Heart right ventricle (tissue), 16 donors: ENCODE measurements around the gene TPRG1. TPM values are rescaled to one million over a fixed set of nuclear protein-coding genes. Genes with fewer than 3 reads are reported as not detected.

Experiments
- ATAC-seq, 8 donors: fragments of 200-7000 bp; cut with Tn5 transposase; one replicate each; pipeline ENCODE4 v1.9.1; 2020; ENCODE audit warnings: mild to moderate bottlenecking in 8 of 8, moderate library complexity in 8 of 8, moderate number of reproducible peaks in 1 of 8
- DNase-seq, 2 donors: peaks; one replicate each; pipeline ENCODE4 v3.0.0-alpha.2; 2020
- H3K27ac ChIP-seq, 10 donors: fragments of 200-600 bp; sonication (generic) in 2 of 10; one replicate each; pipeline versions ENCODE4 v1.5.0 to v1.8.0; 2020 to 2022; ENCODE audit warnings: mild to moderate bottlenecking in 3 of 10
- H3K27me3 ChIP-seq, 7 donors: fragments of 200-600 bp; one replicate each; pipeline ENCODE4 v1.8.0; 2021 to 2022; ENCODE audit warnings: mild to moderate bottlenecking in 2 of 7
- H3K36me3 ChIP-seq, 9 donors: fragments of 200-600 bp; sonication (generic) in 1 of 9; one replicate each; pipeline versions ENCODE4 v1.5.0 to v1.8.0; 2020 to 2022; ENCODE audit warnings: mild to moderate bottlenecking in 2 of 9
- H3K4me1 ChIP-seq, 9 donors: fragments of 200-600 bp; sonication (generic) in 1 of 9; one replicate each; pipeline versions ENCODE4 v1.5.0 to v1.8.0; 2020 to 2022; ENCODE audit warnings: mild to moderate bottlenecking in 4 of 9
- H3K4me3 ChIP-seq, 10 donors: fragments of 200-600 bp; sonication (generic) in 2 of 10; one replicate each; pipeline versions ENCODE4 v1.5.0 to v1.8.0; 2020 to 2022; ENCODE audit warnings: mild to moderate bottlenecking in 7 of 10, moderate library complexity in 2 of 10
- H3K9me3 ChIP-seq, 11 donors: fragments of 200-600 bp in 10 of 11; sonication (generic) in 2 of 11; one replicate each; pipeline versions ENCODE4 v1.5.0 to v1.8.0; 2013 to 2022; ENCODE audit warnings: mild to moderate bottlenecking in 2 of 11, control low read depth in 1 of 11, moderate library complexity in 1 of 11
- WGBS, 2 donors: extraction: QIAGEN DNeasy Blood & Tissue Kit; methylation state at CpG; one replicate each; pipeline ENCODE4 v1.1.7; 2013; ENCODE audit warnings: inconsistent platforms in 1 of 2; 5-methylcytosine and 5-hydroxymethylcytosine counted together
- intact Hi-C, 10 donors: fragments of 100-400 bp; cut with DNase I; formaldehyde crosslinking; loops; one replicate each; pipeline versions ENCODE4 v1.11.1 to v1.14.2; 2022
- polyA plus RNA-seq, 2 donors: library from polyadenylated mRNA; stranded (reverse); fragments of 200-250 nt; gene quantifications; one replicate each; pipeline ENCODE4 v1.2.3, GENCODE V29; 2013
- total RNA-seq, 10 donors: library from RNA; stranded (reverse); fragmentation: NEBNext Ultra II Directional in 3 of 10; extraction: Animal tissue kit (Norgen Biotek cat#: 25700) in 3 of 10; gene quantifications; one replicate each; pipeline versions ENCODE4 v1.2.1 to v1.2.4, GENCODE V29; 2021 to 2023
- TF ChIP-seq, protein P1 (sequence below), 9 donors: fragments of 200-600 bp; sonication (generic) in 2 of 9; IDR thresholded peaks; one replicate each; pipeline versions ENCODE4 v1.5.0 to v1.8.0; 2021 to 2022; ENCODE audit warnings: antibody characterized with exemption in 9 of 9, mild to moderate bottlenecking in 5 of 9, moderate library complexity in 1 of 9
- donor health status: Arrhythmogenic right ventricular cardiomyopathy.
- donor health status: ischemic (EF 13 %, LVEDD 7.1; RV severe dilation, severe dysfunction).
- donor health status: healthy with polysubstance abuse.
- donor health status: DM: no; HTN: yes; CAD: no.
- donor health status: DM: no; HTN: no; CAD: no.
- donor health status: ischemic (EF 25% LVEDD 6.9; RV normal size, moderate dysfunction).
- donor health status: ischemic (EF 25% LVEDD 5.7; RV mildly dilated, moderate dysfunction).
- donor health status: healthy.
- donor health status: DM: yes; HTN: yes; CAD: no.
- donor health status: Ischemic cardiomyopathy.
- donor health status: ischemic (EF 35%, LVEDD 5.7; RV mildly dilated, moderate dysfunction).
- donor health status: nonischemic (EF 11% LVEDD 7.7; RV severe dilation, severe dysfunction).
- donor health status: DM: yes; HTN: yes; CAD: no.
- donor health status: PGD.
- donor health status: ischemic (EF 29% LVEDD 5.4; RV normal size, mild dysfunction).
- donor health status: nonischemic (EF 23%, LVEDD 6.1; RV moderate dilation, normal function).

TPRG1 gene
- total and polyA plus RNA-seq, 12 donors, result 0.62 to 3.1 (median 1.8) TPM

DNA sequence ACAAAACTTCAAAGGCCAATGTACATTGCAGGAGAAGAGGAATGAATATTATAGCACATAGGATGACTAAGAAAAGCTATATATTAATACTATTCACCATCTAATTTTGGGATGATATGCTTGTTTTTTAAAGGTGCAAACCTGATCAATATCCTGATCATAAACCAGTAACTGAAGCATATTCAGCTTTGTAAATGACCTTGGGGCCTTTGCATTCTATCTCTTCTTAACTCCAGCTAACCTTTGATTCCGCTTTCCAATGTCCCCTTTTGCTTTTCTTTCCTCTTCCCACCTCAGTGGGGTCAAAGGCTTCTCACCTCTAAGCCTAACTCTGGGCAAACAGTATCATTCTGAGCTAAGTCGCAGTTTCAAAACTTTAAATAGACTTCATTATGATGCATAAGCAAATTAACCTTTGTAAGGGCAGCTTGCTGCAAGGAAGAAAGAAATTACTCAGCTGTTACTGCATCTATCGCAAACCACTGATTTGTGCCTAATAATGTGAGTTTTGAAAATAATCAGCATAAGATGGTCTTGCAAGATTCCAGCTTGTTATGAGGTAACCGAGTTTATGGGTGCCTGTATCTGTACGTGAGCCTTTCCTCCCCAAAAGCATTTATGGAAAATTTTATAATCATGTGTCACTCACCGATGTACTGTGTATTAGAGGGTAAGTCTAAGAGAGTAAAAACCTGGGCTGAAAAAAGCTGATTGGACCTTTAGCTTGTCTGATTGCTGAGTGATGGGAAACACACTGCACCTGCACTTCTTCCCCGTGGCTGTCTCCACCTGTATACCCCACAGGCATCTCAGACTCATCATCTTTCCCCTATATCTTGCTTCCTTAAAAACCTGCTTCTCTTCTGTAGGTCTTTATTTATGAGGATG, 116.8 kb downstream of the TPRG1 start:
- WGBS, 2 donors, result 76 to 79% methylated on average over 7 of the region's 7 CpGs
- Histone ChIP-seq H3K36me3 (no peaks in the 10 kb centered on the region), H3K4me3 (no peak overlapping the region), H3K9me3 (no peaks in the 10 kb centered on the region), H3K27me3 (peaks cover 0 to 5% (median 0%) of the 10 kb centered on the region in 7 donors), H3K4me1 (no peaks in the 10 kb centered on the region), H3K27ac (no peak overlapping the region)
- TF ChIP-seq, protein P1, sequence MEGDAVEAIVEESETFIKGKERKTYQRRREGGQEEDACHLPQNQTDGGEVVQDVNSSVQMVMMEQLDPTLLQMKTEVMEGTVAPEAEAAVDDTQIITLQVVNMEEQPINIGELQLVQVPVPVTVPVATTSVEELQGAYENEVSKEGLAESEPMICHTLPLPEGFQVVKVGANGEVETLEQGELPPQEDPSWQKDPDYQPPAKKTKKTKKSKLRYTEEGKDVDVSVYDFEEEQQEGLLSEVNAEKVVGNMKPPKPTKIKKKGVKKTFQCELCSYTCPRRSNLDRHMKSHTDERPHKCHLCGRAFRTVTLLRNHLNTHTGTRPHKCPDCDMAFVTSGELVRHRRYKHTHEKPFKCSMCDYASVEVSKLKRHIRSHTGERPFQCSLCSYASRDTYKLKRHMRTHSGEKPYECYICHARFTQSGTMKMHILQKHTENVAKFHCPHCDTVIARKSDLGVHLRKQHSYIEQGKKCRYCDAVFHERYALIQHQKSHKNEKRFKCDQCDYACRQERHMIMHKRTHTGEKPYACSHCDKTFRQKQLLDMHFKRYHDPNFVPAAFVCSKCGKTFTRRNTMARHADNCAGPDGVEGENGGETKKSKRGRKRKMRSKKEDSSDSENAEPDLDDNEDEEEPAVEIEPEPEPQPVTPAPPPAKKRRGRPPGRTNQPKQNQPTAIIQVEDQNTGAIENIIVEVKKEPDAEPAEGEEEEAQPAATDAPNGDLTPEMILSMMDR (IDR thresholded peaks at IDR 0.05), result no peak
- ATAC-seq, result no peak
- intact Hi-C loops, result no loop called here
- no peak for DNase-seq

GRCh38 chr3:189289251-189289650, 117.5 kb downstream of the TPRG1 start:
- no peaks in the 10 kb centered on the region for H3K9me3 ChIP-seq
- no peaks in the 10 kb centered on the region for H3K36me3 ChIP-seq
- no peak overlapping the region for H3K27ac ChIP-seq
- no peaks in the 10 kb centered on the region for H3K4me1 ChIP-seq
- H3K27me3 ChIP-seq, result peaks cover 0 to 5% (median 0%) of the 10 kb centered on the region in 7 donors
- intact Hi-C loops, result no loop called here
- DNase-seq, result no peak
- no peak for ATAC-seq
- TF ChIP-seq, protein P1 (IDR thresholded peaks at IDR 0.05), result no peak
- no peak overlapping the region for H3K4me3 ChIP-seq
- 83 to 85% methylated on average over 2 of the region's 2 CpGs for WGBS, 2 donors

GRCh38 chr3:189292667-189293484, 121.1 kb downstream of the TPRG1 start:
- H3K4me1 ChIP-seq, result no peaks in the 10 kb centered on the region
- ATAC-seq (no peak), DNase-seq (no peak)
- TF ChIP-seq, protein P1 (IDR thresholded peaks at IDR 0.05), result no peak
- no peak overlapping the region for H3K4me3 ChIP-seq
- H3K36me3 ChIP-seq, result no peaks in the 10 kb centered on the region
- H3K9me3 ChIP-seq, result peaks cover 0 to 2% (median 0%) of the 10 kb centered on the region in 11 donors
- no peak overlapping the region for H3K27ac ChIP-seq
- 61 to 69% methylated on average over 6 of the region's 6 CpGs for WGBS, 2 donors
- H3K27me3 ChIP-seq, result peaks cover 0 to 5% (median 0%) of the 10 kb centered on the region in 7 donors
- intact Hi-C loops, result no loop called here

- 96 to 97% methylated on average over 5 of the region's 5 CpGs for WGBS, 2 donors
- no peaks in the 10 kb centered on the region for H3K4me1 ChIP-seq
- H3K27me3 ChIP-seq, result peaks cover 0 to 5% (median 0%) of the 10 kb centered on the region in 7 donors
- ATAC-seq, result no peak
- no peak overlapping the region for H3K4me3 ChIP-seq
- TF ChIP-seq, protein P1 (IDR thresholded peaks at IDR 0.05), result no peak
- H3K36me3 ChIP-seq, result no peaks in the 10 kb centered on the region
- no peak for DNase-seq
- H3K27ac ChIP-seq, result no peak overlapping the region
- intact Hi-C loops, result no loop called here
- peaks cover 0 to 2% (median 0%) of the 10 kb centered on the region in 11 donors for H3K9me3 ChIP-seq
Observed at GRCh38 chr3:189294649-189295048, 122.9 kb downstream of the TPRG1 start.
